SK-N-MC (cell line): ENCODE data around the gene PRPF8.

Experiments
- EZH2 ChIP-seq: fragments of 200-600 bp; sonication (generic); IDR thresholded peaks from one replicate; pipeline ENCODE4 v1.6.1; 2017; ENCODE audit warnings: antibody characterized with exemption
- FOXP2 ChIP-seq: optimal IDR thresholded peaks from 2 replicates; pipeline ENCODE3; 2011; ENCODE audit warnings: mild to moderate bottlenecking, moderate library complexity; ENCODE audit not compliant: insufficient read depth; ENCODE audit errors: extremely low read length, control extremely low read depth
- POLR2AphosphoS5 ChIP-seq: IDR thresholded peaks from 2 replicates; pipeline ENCODE4 v1.6.1; 2012; ENCODE audit warnings: mild to moderate bottlenecking, low read depth, low read length, borderline replicate concordance

DNA sequence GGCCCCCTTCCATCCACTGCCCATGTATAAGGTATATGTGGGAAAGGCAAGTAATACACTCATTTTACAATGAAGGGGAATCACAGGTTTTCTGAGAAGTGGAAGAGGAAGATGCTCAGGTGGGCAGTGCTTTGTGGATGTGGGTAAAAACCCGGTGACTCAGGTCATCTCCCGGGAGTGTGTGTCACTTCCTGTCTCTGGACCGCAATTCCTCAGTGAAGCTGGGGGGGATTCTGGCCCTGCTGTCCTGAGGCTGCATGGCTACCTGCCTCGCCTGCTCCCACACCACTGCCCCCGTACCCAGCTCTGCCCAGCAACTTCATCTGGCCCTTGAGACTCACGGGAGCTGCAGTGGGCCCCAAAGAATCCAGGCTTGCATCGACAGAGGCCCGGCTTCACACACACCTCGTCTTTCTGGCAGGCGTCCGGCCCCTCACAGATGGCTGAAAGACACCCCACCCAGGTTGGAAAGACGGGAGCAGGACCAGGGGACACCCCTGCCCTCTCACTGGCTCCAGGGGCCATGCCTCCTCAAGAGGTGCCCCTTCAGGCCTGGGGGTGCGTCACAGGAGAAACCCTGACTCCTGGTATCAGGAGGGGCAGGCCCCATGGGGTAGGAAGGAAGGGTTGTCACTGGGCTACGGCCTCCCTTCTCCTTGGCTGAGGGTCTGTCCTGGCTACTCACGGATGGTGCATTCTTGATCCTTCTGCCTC, 40.0 kb downstream of the PRPF8 start:
- TF ChIP-seq POLR2AphosphoS5 (no peak), EZH2 (no peak), FOXP2 (no peak)
